Central memory CD8-positive, alpha-beta T cell (primary cell): ENCODE measurements around the gene L3MBTL3.
"Not testable (repeated sequence)": the region's sequence is repeated elsewhere in the genome, so short reads cannot be mapped to it uniquely, and the experiment has no call there.

ENCODE experiments used
- ATAC-seq: fragments of 150-1000 bp; cut with Tn5 transposase; replicated peaks from 2 replicates; pipeline ENCODE4 v1.10.0; 2022; ENCODE audit warnings: mild to moderate bottlenecking, moderate FRiP score, moderate number of reproducible peaks; ENCODE audit not compliant: poor library complexity, severe bottlenecking; ENCODE audit errors: extremely low read depth
- DNase-seq, 2 donors: peaks; one replicate each; pipeline ENCODE4 v3.0.0; 2021; ENCODE audit warnings: low spot score in 2 of 2
- H3K27ac Mint-ChIP-seq: one replicate; pipeline ENCODE4 v1.8.0; 2022; ENCODE audit warnings: low read depth, mild to moderate bottlenecking, moderate library complexity, mixed read lengths
- H3K27me3 Mint-ChIP-seq: one replicate; pipeline ENCODE4 v1.8.0; 2022; ENCODE audit warnings: mixed read lengths
- H3K36me3 Mint-ChIP-seq: one replicate; pipeline ENCODE4 v1.8.0; 2022; ENCODE audit warnings: mild to moderate bottlenecking, moderate library complexity, mixed read lengths; ENCODE audit not compliant: insufficient read depth
- H3K4me1 Mint-ChIP-seq: one replicate; pipeline ENCODE4 v1.8.0; 2022; ENCODE audit warnings: mixed read lengths
- H3K4me3 Mint-ChIP-seq: one replicate; pipeline ENCODE4 v1.8.0; 2022; ENCODE audit warnings: mild to moderate bottlenecking, moderate library complexity, mixed read lengths
- H3K9me3 Mint-ChIP-seq: one replicate; pipeline ENCODE4 v1.8.0; 2022; ENCODE audit warnings: mixed read lengths

Gene L3MBTL3

GRCh38 chr6:130111031-130111430, 92.7 kb downstream of the L3MBTL3 start:
- Mint-ChIP-seq H3K36me3 (peaks cover 10% of the 10 kb centered on the region), H3K4me3 (no peak overlapping the region), H3K9me3 (peaks cover 3% of the 10 kb centered on the region), H3K27ac (no peak overlapping the region), H3K27me3 (no peaks in the 10 kb centered on the region), H3K4me1 (peaks cover 33% of the 10 kb centered on the region)
- no peak for DNase-seq
- no peak for ATAC-seq

DNA sequence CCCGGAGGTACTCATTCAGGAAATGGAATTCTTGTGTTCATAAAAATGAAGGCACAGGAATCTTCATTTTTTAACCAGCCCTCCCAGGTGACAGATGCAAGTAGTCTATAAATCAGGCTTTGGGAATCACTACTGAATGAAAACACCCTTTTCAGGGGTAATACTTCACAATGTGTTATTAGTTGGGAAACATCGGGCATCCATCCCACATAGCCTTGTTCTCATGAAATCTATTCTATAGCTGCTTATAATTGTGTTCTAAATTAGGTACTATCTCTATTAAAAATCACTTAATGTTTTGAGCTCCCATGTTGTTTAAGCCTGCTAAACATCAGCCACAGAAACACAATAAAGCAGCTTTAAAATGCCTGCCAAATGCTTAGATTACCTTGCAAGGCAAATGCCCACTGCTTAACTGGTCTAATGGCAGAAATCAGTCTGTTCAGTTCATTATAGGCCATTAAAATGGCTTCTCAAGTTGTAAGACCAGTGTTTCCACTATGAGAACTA, 94.9 kb downstream of the L3MBTL3 start:
- Mint-ChIP-seq H3K4me3 (no peak overlapping the region), H3K9me3 (peaks cover 3% of the 10 kb centered on the region), H3K27me3 (no peaks in the 10 kb centered on the region), H3K27ac (no peak overlapping the region), H3K4me1 (peaks cover 25% of the 10 kb centered on the region), H3K36me3 (peaks cover 11% of the 10 kb centered on the region)
- no peak for DNase-seq
- ATAC-seq = no peak

DNA sequence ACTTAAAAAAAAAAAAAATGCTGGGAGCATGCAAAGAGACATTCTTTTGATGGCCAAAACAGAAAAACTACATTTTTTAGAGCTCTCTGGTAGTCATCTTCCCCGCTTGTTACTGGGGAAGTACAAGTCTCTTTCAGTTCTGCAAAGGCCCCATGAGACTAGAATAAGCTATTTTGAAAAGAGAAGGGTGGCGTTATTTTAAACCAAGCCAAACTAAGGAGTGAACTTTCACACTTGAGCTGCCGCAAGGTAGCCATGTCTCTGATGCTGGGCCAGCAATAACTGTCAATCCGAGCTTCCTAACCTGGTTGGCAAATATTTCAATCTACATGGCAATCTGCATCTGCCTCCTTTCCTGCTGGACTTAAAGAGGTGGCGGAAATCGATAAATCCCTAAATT, 96.7 kb downstream of the L3MBTL3 start:
- H3K9me3 Mint-ChIP-seq = no peaks in the 10 kb centered on the region
- peaks cover 9% of the 10 kb centered on the region for H3K4me1 Mint-ChIP-seq
- no peak overlapping the region for H3K27ac Mint-ChIP-seq
- DNase-seq (no peak), ATAC-seq (no peak)
- no peak overlapping the region for H3K4me3 Mint-ChIP-seq
- H3K27me3 Mint-ChIP-seq = no peaks in the 10 kb centered on the region
- H3K36me3 Mint-ChIP-seq = peaks cover 9% of the 10 kb centered on the region

GRCh38 chr6:130116273-130116672, 97.9 kb downstream of the L3MBTL3 start:
- Mint-ChIP-seq H3K4me1 (peaks cover 17% of the 10 kb centered on the region), H3K36me3 (peaks cover 9% of the 10 kb centered on the region), H3K27me3 (no peaks in the 10 kb centered on the region), H3K4me3 (no peak overlapping the region), H3K9me3 (no peaks in the 10 kb centered on the region), H3K27ac (no peak overlapping the region)
- DNase-seq (no peak), ATAC-seq (no peak)

GRCh38 chr6:130117187-130117701, 98.9 kb downstream of the L3MBTL3 start:
- not testable (repeated sequence) for H3K27ac Mint-ChIP-seq, DNase-seq, H3K4me3 Mint-ChIP-seq, H3K9me3 Mint-ChIP-seq, H3K27me3 Mint-ChIP-seq, ATAC-seq, H3K36me3 Mint-ChIP-seq
- peaks cover 13% of the 10 kb centered on the region for H3K4me1 Mint-ChIP-seq

- H3K27ac Mint-ChIP-seq = no peak overlapping the region
- H3K4me1 Mint-ChIP-seq = peaks cover 11% of the 10 kb centered on the region
- H3K27me3 Mint-ChIP-seq = no peaks in the 10 kb centered on the region
- no peaks in the 10 kb centered on the region for H3K9me3 Mint-ChIP-seq
- H3K36me3 Mint-ChIP-seq = peaks cover 7% of the 10 kb centered on the region
- no peak for ATAC-seq
- H3K4me3 Mint-ChIP-seq = no peak overlapping the region
- no peak for DNase-seq
Observed at GRCh38 chr6:130118236-130118635, 99.9 kb downstream of the L3MBTL3 start.

- H3K9me3 Mint-ChIP-seq = no peaks in the 10 kb centered on the region
- no peak overlapping the region for H3K4me3 Mint-ChIP-seq
- H3K36me3 Mint-ChIP-seq = peaks cover 7% of the 10 kb centered on the region
- H3K4me1 Mint-ChIP-seq = peaks cover 11% of the 10 kb centered on the region
- H3K27ac Mint-ChIP-seq = no peak overlapping the region
- no peak for DNase-seq
- no peak for ATAC-seq
- H3K27me3 Mint-ChIP-seq = no peaks in the 10 kb centered on the region
Observed at GRCh38 chr6:130119211-130119610, 100.8 kb downstream of the L3MBTL3 start.

GRCh38 chr6:130120731-130121130, 102.3 kb downstream of the L3MBTL3 start:
- ATAC-seq = no peak
- H3K4me1 Mint-ChIP-seq = peaks cover 16% of the 10 kb centered on the region
- H3K4me3 Mint-ChIP-seq = no peak overlapping the region
- H3K36me3 Mint-ChIP-seq = peaks cover 9% of the 10 kb centered on the region
- H3K27me3 Mint-ChIP-seq = no peaks in the 10 kb centered on the region
- H3K27ac Mint-ChIP-seq = peak overlapping the region; percentile 20
- DNase-seq = no peak
- H3K9me3 Mint-ChIP-seq = no peaks in the 10 kb centered on the region

- ATAC-seq = no peak
Observed at GRCh38 chr6:130122243-130122642, 103.9 kb downstream of the L3MBTL3 start.

GRCh38 chr6:130127195-130127594, 108.8 kb downstream of the L3MBTL3 start:
- H3K27me3 Mint-ChIP-seq = no peaks in the 10 kb centered on the region
- H3K36me3 Mint-ChIP-seq = peaks cover 3% of the 10 kb centered on the region
- no peak for DNase-seq
- no peaks in the 10 kb centered on the region for H3K9me3 Mint-ChIP-seq
- no peak for ATAC-seq
- H3K4me1 Mint-ChIP-seq = peaks cover 53% of the 10 kb centered on the region
- peak overlapping the region; percentile 52 for H3K27ac Mint-ChIP-seq
- no peak overlapping the region for H3K4me3 Mint-ChIP-seq

More at GRCh38 chr6:130122243-130122642, 103.9 kb downstream of the L3MBTL3 start:
- no peak overlapping the region for H3K4me3 Mint-ChIP-seq
- DNase-seq = no peak
- H3K36me3 Mint-ChIP-seq = peaks cover 4% of the 10 kb centered on the region
- no peaks in the 10 kb centered on the region for H3K27me3 Mint-ChIP-seq
- no peak overlapping the region for H3K27ac Mint-ChIP-seq
- H3K4me1 Mint-ChIP-seq = peaks cover 29% of the 10 kb centered on the region
- no peaks in the 10 kb centered on the region for H3K9me3 Mint-ChIP-seq

DNA sequence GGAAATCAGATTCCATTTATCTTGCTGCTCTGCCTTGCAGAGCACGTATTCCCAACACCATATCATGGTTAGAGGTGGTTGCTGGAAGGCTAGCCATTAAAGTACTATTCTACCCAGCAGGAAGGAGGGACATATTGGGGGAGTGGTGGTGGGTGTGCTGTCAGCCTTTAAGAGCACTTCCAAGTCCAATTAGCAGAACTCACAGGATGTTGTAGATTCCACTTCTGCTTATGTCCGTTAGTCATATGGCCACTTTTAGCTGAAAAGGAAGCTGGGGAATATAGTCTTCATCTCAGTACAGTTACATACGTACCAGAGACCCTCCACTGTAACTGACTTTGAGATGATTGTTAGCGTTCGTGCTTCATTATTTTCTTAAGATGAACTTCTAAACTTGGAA, 109.9 kb downstream of the L3MBTL3 start:
- Mint-ChIP-seq H3K36me3 (peaks cover 8% of the 10 kb centered on the region), H3K27ac (no peak overlapping the region), H3K4me3 (no peak overlapping the region), H3K4me1 (peaks cover 64% of the 10 kb centered on the region), H3K9me3 (no peaks in the 10 kb centered on the region), H3K27me3 (no peaks in the 10 kb centered on the region)
- DNase-seq (no peak), ATAC-seq (no peak)

GRCh38 chr6:130129762-130130246, 111.4 kb downstream of the L3MBTL3 start:
- DNase-seq = no peak
- peak overlapping the region; percentile 79 for H3K27ac Mint-ChIP-seq

GRCh38 chr6:130132286-130132701, 113.9 kb downstream of the L3MBTL3 start:
- H3K4me1 Mint-ChIP-seq = peaks cover 74% of the 10 kb centered on the region
- no peaks in the 10 kb centered on the region for H3K27me3 Mint-ChIP-seq
- peaks cover 13% of the 10 kb centered on the region for H3K36me3 Mint-ChIP-seq
- peak; percentile 48 to 79 for DNase-seq
- H3K27ac Mint-ChIP-seq = peak overlapping the region; percentile 79
- H3K4me3 Mint-ChIP-seq = peak overlapping the region; percentile 53
- H3K9me3 Mint-ChIP-seq = no peaks in the 10 kb centered on the region
- ATAC-seq = peak; percentile 92

More at GRCh38 chr6:130129762-130130246, 111.4 kb downstream of the L3MBTL3 start:
- Mint-ChIP-seq H3K4me3 (no peak overlapping the region), H3K4me1 (peaks cover 77% of the 10 kb centered on the region), H3K27me3 (no peaks in the 10 kb centered on the region), H3K9me3 (no peaks in the 10 kb centered on the region), H3K36me3 (peaks cover 8% of the 10 kb centered on the region)
- ATAC-seq = no peak
